CD4-positive, alpha-beta T cell treated with Interleukin-12 subunit alpha and Interleukin-12 subunit beta, for 1 hour (primary cell): ENCODE data around the gene MAP3K5.

Experiments
- DNase-seq: peaks from one replicate; pipeline ENCODE4 v3.0.0-alpha.2; 2020

Gene MAP3K5

DNA sequence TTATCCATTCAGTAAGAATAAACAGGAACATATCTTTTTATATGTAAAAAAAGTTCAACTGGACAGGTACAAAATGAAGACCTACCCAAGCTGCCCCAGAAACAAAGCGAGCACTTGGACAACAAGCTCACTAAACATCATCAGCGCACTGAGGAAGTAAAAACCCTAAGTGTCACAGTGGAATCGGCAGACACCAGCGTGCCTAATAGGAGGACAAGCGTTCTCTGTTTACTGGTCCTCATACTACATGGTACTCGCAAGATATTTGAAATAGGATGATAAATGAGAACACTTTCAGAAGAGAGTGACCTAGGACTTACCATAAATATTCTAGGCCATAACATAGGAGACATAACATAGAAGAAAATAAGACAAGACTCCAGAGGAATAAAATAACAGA lies 260.2 kb downstream of the MAP3K5 start:
- no peak for DNase-seq

DNA sequence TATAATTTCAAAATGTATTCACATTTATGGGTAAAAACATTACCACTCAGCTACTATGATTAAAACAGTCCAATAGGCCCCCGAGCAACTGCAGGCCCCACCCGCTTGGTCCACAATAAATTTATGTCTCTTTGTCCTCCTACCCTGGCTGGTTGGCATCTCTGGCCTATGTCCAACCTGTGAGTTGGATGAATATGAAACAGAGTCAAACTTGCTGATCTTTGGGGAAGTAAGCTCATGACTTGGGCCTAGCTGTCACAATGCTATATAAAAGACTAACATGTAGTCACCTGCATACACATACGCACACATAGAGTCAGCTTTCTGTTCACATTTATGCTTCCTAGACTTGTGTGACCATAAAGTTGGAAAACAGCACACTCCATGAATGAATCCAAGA lies 262.6 kb downstream of the MAP3K5 start:
- no peak for DNase-seq

DNA sequence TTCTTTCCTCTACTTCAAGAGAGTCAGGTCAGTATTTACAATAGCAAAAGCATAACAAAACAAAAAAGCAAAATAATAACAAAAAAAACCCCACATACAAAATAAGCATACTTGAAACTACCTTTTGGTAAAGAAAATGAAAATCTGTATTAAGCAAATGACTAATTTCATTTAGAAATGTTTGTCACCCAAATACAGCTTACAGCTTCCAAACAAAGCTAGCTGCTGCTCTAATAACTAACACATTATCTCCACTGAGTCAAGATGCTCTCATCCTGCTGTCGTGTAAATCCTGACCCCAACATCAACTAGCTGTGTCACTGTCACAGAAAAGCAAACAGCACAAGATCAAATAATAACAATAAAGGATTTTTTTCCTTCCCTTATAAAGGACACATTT lies 263.8 kb downstream of the MAP3K5 start:
- no peak for DNase-seq

DNA sequence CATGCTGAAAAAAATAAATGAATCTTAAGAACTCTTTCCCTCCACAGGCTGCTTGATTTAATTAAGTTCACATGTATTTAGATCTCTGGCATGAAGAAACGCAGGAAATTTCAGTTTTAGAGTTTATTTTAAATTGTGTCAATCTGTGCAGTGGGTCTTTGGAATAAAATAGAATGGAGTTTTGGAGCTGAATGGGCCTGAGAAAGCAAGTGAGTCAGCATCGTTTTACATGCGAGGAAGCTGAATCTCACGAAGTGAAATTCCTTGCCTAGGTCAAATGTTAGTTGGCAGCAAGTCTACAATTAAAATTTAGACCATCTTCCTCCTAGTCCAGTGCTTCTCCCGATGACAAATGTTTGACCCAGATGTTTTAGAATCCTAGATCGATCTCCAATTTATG lies 264.4 kb downstream of the MAP3K5 start:
- no peak for DNase-seq

DNA sequence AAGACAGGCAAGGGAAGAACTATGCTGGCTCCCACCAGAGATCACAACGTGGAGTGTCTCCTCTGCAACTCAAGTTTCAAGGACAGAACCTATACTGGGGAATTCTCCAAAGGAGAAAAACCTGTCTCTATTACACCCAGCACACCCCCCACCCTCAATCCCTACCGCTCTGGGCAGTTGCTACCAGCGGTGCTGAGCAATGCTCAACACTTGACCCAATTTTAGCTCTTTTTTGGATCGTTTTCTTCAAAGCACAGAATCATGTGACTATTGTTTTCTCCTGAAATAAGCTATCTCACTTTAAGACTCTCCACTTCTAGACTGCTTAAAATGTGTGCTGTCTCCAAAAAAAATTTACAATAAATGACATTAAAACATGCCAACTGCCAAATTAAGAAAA lies 265.3 kb downstream of the MAP3K5 start:
- DNase-seq: no peak

DNA sequence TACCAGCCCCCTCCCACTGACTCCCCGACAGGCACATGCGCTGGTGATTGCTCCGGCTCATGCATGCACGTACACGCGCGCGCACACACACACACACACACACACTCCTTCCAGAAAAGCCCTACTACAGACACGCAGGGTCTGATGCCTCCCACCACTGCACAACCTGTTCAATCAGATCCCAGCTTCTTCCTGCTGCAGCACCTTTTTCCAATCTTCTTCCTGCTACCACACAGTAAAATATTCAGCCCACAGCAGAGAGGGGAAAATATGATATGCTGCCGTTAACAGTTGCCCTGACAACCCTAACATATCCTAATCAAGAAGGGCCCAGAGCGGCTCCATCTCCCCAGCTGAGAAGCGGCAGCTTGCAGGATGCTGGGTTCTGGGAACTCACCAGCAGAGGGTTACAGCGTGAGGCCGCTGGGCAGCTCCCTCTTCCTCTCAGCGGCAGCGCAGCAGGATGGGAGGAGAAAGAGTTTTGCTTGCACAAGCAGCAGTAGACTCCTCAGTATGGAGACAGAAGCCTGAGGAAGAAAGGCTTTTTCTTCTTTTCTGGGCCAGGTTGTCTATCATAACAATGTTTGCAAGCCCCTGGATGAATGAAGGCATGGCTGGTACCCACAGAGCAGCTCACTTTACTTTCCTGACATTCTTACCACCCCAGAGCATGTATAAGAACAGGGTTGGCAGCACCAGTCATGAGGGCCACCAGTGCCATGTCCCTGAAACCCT lies 265.9 kb downstream of the MAP3K5 start:
- DNase-seq: peak; percentile 12

DNA sequence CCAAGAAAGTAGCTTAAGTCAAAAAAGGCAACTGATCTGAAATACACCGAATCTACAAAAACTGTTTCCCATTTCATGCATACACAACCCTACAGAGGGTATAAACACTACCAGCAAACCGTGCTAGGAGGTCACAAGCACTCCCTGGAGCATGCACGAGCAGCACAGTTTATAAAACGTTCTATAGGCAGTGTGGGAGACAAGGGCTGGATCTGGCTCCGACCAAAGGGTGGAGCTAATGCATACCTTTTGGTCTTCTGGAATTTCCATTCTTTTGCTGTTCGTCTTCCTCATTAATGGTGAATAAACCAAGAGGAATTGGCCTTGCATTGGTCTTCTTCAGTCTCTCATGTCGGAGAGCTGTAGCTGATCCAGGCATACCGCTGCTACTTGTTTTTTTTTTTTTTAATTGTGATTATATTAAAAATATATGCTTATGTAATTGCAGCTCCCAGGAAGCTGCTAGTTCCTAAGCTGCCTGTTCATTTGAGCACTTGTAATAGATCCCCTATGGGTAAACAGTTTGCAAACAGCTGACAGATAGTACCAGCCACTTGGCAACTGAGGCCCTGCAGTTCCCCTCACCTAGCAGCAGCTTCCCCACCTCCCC lies 266.6 kb downstream of the MAP3K5 start:
- no peak for DNase-seq

DNA sequence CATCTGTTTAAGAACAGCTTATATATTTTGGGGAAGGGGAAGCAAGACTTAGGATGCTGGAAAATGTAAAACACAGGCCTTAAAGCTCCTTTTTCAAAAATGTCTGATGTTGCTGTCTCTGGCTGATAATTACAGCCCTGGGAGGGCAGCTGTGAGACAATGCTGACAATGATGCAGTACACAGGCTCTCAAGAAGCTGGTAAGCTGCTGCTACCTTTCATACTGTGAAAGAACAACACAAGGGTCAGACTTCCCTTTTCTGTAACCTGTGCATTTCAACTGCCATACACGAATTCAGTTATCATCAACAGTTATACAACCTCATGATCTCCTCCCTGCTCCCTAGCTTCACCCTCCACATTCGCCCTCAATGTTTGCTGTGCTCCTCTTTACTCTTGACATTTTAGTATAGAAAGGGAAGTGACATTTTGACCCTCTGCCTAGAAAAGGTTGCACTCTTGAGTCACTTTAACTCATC lies 267.3 kb downstream of the MAP3K5 start:
- DNase-seq: no peak

DNA sequence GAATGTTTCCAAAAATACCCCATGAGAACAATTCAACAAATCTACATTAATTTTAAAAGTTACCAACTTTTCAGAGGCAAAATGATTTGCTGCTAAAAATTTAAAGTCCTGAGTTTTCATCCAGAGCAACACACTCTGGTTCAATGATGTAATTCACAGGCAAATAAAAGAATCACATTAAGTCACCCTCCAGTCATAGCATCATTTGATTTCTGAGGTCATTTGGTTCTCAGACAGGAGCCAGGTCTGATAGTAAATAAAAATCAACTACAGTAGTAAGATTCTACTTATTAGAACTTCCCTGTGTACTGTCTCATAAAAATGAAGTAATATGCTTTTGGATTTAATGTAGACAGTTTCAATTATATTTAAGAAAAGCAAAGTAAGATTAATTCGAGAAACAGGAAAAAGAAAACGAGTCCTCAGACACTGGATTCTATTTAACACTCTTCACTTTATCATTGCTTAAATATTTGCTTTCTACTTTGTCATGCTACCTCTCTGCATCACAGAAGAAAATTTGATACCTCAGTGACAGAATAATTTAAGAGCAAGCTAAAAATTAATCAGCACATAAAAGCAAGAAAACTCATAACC lies 267.8 kb downstream of the MAP3K5 start:
- no peak for DNase-seq

DNA sequence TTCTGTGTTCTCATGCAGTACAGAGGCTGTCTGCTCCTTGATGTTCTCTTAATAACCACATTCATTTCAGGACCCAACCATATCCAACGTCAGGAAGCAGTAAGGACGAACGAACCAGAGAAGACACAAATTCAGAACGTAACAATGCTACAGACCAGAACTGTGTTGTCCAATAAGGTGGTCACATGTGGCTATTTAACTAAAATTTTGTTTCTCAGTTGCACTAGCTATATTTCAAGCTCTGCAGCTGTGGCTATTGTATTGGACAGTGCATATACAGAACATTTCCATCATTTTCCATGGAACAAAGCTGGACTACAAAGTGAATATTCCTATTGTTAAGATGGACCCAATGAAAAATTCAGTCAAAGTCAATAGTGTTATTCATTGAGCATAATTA lies 269.1 kb downstream of the MAP3K5 start:
- no peak for DNase-seq

DNA sequence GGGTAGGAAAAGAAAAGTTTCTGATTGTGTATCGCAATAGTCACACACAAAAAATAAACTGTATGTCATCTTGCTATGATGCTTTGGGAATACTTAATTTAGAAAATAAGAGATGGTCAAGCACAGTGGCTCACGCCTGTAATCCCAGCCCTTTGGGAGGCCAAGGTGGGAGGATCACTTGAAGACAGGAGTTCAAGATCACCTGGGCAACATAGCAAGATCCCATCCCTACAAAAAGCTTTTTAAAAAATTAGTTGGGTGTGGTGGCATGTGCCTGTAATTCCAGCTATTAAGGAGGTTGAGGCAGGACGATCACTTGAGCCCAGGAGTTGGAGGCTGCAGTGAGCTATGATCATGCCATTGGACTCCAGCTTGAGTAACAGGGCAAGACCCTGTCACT lies 269.6 kb downstream of the MAP3K5 start:
- DNase-seq: no peak

DNA sequence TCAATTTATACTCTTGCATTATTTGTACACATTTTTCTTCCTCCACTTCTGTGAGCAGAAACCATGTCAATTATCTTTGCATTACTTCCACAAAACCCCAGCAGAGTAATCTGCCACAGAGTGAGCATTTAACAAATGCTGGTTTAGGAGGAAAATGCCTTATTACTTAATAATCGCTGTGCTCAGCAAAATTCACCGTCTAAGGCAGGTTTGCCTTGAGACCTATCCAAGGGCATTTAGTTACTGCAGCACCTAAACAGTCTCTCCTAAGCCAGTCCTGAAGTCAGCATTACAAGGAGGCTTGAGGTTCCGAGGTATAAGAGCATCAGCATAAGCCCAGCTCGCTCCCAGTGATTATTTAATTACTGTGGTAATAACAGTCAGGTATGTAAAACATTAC lies 270.4 kb downstream of the MAP3K5 start:
- DNase-seq: no peak

DNA sequence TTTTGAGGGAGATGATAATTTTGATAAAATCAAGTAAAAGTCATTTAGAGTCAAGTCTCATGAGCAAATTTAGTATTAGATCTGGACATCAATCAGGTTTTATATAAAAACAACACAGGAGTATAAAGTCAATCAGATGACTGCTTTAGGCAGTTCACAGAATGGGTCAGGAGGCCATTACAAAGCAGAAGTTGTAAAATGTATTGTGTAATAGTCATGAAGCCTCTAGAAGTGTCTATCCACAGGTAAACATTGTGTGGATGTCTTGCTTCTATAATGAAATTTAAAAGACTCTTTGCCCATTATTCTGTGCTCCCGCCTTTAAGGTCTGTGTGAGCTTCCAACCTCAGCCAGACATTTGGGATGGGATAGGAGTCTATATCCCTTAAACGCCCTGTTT lies 270.9 kb downstream of the MAP3K5 start:
- no peak for DNase-seq

DNA sequence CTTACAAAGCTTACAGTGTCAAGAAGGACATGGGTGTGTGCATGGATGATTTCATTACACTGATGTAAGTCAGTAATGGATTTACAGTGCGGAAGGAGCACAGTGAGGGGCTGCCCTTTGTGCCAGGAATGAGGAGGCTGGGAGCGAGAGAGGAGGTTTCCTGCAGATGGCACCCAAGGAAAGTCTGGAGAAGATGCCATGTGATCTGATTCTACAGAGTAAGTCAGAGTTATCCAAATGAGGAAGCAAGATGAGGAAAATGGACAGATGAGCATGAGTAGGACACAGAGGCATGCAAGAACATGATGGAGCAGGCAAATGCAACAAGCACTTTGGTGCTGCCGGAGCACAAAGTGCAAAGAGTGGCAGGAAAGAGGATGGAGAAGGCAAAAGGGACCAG lies 271.8 kb downstream of the MAP3K5 start:
- DNase-seq: no peak

DNA sequence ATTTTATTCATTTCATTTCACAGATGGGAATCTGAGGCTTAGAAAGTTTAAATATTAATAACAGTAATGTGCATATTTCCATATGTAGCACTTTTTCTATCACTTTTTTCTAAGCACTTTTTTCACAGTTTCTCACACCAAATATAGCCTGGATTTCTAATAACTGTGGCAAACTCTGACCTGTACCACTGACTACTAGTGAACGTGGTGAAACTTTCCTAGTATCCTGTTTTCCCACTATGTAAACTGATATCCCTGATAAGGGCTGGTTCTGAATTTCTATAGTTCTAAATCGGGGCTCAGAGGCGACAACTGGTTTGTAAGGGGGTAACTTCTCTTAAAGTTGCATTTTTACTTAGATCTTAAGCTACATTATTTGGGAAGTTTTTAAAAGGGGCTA lies 274.7 kb downstream of the MAP3K5 start:
- DNase-seq: no peak

DNA sequence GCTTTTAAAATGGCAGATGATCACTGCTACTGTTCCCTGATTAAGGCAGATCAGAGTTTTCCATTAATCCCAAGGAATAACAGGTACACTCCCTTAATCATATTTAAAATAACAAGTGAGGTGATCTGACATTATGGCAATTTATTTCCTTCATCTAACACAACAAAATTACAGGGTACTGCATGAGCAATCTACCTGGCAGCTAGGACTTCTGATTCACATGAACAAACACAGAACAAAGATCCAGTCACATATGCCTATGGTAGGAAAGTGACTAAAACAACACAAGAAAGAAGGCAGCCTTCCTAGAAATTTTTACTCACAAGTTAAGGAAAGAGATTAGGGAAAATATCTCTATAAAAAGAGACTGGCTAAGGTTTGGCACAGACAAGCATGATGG lies 275.3 kb downstream of the MAP3K5 start:
- DNase-seq: no peak

DNA sequence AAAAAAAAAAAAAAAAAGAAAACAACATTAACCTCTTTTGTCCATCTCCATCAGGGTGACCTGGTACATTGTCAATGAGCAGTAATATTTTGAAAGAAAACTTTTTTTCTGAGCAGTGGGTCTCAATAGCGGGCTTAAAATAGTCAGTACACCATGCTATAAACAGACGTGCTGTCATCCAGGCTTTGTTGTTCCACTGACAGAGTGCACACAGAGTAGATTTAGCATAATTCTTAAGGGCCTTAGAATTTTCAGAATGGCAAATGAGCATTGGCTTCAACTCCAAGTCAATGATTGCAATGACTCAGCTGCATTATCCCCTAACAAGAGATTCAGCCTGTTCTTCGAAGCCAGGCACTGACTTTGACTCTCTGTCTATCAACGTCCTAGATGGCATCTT lies 277.7 kb downstream of the MAP3K5 start:
- no peak for DNase-seq

DNA sequence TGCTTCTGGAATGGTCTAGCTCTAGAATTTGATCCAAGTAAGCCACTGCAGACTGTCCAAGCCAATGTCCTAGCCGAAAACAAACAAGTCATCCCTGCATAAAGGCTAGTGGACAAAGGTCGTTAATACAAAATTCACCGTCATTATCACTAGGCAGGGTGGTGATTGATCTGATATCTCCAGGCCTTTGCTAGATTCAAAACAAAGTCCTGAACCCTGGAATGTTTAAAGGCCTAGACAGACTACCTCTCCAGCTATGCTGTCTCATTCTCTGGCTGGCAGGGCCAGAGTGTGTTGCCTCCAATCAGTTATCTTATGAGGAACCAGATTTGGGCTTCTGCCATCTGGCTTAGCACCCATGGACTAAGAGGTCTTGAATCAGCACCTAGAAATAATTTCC lies 280.4 kb downstream of the MAP3K5 start:
- DNase-seq: no peak

DNA sequence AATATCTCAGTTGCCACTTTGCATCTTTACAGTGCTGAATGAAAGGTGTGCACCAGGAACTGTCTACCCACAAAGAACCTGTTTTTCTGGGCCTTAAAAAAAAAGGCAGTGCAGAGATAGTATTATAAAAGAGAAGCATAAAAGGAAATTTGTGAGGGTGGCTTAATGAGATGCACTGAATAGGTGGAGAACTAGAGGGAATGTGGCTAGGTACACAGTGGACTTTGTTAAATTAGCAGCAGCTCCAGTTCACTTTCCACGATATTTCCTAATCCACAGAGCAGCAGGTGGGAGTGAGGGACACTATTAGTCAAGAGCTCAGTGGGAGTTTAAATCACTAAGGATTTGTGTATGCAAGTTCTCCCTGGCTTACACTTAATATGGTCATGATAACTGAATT lies 280.9 kb downstream of the MAP3K5 start:
- no peak for DNase-seq

DNA sequence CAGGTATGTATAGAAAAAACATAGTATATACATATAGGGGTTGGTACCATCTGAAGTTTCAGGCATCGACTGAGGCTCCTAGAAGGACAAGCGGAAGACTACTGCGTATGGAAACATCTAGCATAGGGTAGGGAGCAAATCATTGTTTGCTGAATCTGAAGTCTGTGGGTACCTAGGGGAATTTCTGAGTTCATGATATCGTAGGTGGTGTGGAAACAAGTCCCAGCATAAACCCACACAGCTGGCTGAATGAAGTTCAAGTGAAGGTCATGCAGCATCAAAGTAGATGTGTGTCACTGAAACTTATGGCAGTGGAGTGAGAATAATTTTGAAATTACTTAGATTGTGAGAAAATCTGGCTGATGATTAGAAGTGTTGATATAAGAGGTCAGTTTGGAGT lies 281.5 kb downstream of the MAP3K5 start:
- no peak for DNase-seq

DNA sequence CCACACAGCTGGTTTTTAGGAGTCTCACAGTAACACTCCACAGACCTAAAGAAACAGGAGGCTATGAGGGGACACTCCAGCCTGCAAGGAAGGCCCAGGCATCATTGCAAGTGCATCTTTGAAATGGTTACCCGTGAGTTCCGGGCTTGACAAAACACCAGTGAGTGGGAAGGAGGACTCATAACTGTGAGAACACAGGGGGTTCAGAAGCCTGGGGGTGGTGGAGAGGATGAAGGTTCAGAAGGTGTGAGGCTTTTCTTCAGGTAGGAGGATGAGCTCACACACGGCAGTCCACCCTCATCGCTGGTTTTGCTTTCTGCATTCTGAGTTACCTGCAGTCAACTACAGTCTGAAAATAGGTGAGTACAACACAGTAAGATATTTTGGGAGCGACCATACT lies 282.0 kb downstream of the MAP3K5 start:
- DNase-seq: no peak

DNA sequence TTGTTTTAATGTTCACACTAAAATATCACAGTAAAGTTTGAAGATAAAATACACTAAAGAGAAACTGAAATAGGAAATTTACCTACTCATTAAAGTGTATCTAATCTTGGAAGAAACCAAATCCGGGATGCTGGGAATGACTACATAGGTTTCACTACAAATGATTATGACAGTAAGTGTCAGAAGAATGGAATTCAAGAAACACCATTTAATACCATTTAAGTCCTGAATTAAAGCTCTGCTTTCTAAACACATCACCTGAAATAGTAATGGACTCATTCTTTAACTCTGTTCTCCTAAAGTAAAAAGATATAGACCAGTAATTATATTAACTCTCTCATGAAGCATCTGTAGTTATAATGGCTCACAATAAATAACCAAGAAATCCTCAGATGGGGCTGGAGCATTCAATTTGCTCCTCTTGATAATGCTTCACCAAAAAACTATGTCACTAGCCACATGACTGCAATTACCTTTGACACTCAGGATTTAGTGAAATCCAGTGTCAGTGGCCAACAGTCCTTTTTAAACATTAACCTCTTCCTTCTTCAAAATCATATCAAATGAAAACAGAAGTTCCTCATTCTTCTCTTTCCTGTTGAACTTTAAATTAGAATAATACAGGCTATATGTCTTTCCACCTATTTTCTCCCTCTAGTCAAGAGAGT lies 283.4 kb downstream of the MAP3K5 start:
- DNase-seq: no peak
